IMR-90 (cell line): Measurements from ENCODE around the gene DAAM2. TPM values are rescaled to one million over a fixed set of nuclear protein-coding genes. Genes with fewer than 3 reads are reported as not detected.
A peak's percentile ranks its signal among the peaks of the same experiment; 100 is the strongest.

ENCODE experiments used
- ATAC-seq: fragments of 200-7000 bp; cut with Tn5 transposase; 2 replicates; pipeline ENCODE4 v1.9.1; 2020; ENCODE audit warnings: low read depth, mild to moderate bottlenecking, moderate library complexity
- BruUV-seq: library from RNA; stranded (reverse); fragments of 400-500 nt; replicated peaks from 2 replicates; lab custom pipeline; 2021; lab: Mats Ljungman, UMichigan
- CTCF ChIA-PET: fragments of 300-600 bp; formaldehyde crosslinking; extraction: SDS; loops from one replicate; lab custom pipeline; 2021; ENCODE audit warnings: antibody characterized with exemption; lab: Yijun Ruan, JAX
- POLR2A ChIA-PET: fragments of 300-600 bp; sonication (Branson Sonifier 250); formaldehyde crosslinking; loops from one replicate; lab custom pipeline; 2022; ENCODE audit warnings: antibody characterized with exemption; ENCODE audit not compliant: unreplicated experiment; lab: Charles Lee
- DNase-seq: peaks from one replicate; pipeline ENCODE4 v3.0.0; 2013
- H2AFZ ChIP-seq: replicated peaks from 2 replicates; pipeline ENCODE3; 2013; ENCODE audit warnings: low read length, mild to moderate bottlenecking; ENCODE audit not compliant: poor library complexity
- H2AK5ac ChIP-seq: 2 replicates; pipeline ENCODE4 v1.6.1; 2013; ENCODE audit warnings: low read depth, low read length, inconsistent platforms
- H2AK9ac ChIP-seq: replicated peaks from 2 replicates; pipeline ENCODE3; 2013; ENCODE audit warnings: mild to moderate bottlenecking, low read depth, low read length, moderate library complexity; ENCODE audit not compliant: poor library complexity
- H2BK120ac ChIP-seq: 2 replicates; pipeline ENCODE4 v1.6.1; 2013; ENCODE audit warnings: low read depth, low read length, inconsistent platforms
- H2BK15ac ChIP-seq: 3 replicates; pipeline ENCODE4 v1.6.1; 2013; ENCODE audit warnings: low read depth, low read length, inconsistent platforms
- H2BK20ac ChIP-seq: 2 replicates; pipeline ENCODE4 v1.6.1; 2013; ENCODE audit warnings: low read depth, mild to moderate bottlenecking, inconsistent platforms, low read length, moderate library complexity
- H2BK5ac ChIP-seq: 2 replicates; pipeline ENCODE4 v1.6.1; 2013; ENCODE audit warnings: mild to moderate bottlenecking, low read depth, low read length, inconsistent platforms; ENCODE audit not compliant: poor library complexity, severe bottlenecking
- H3K14ac ChIP-seq: replicated peaks from 2 replicates; pipeline ENCODE4 v1.6.1; 2013; ENCODE audit warnings: low read depth, low read length, inconsistent platforms
- H3K18ac ChIP-seq: 2 replicates; pipeline ENCODE4 v1.6.1; 2013; ENCODE audit warnings: low read depth, low read length, control low read depth
- H3K23ac ChIP-seq: 2 replicates; pipeline ENCODE4 v1.6.1; 2013; ENCODE audit warnings: low read depth, low read length, inconsistent platforms
- H3K27ac ChIP-seq: 2 replicates; pipeline ENCODE4 v1.5.1; 2013; ENCODE audit warnings: mild to moderate bottlenecking, control low read depth, low read length; ENCODE audit not compliant: insufficient read depth
- H3K27me3 ChIP-seq: 2 replicates; pipeline ENCODE4 v1.6.1; 2013; ENCODE audit warnings: low read length; ENCODE audit not compliant: control insufficient read depth, insufficient read depth
- H3K36me3 ChIP-seq: 2 replicates; pipeline ENCODE4 v1.6.1; 2013; ENCODE audit warnings: low read length, mixed read lengths; ENCODE audit not compliant: control insufficient read depth, insufficient read depth
- H3K4ac ChIP-seq: 2 replicates; pipeline ENCODE4 v1.6.1; 2013; ENCODE audit warnings: low read depth, low read length, inconsistent platforms
- H3K4me1 ChIP-seq: 2 replicates; pipeline ENCODE4 v1.6.1; 2013; ENCODE audit warnings: low read length, mixed read lengths; ENCODE audit not compliant: control insufficient read depth, insufficient read depth
- H3K4me2 ChIP-seq: 2 replicates; pipeline ENCODE4 v1.6.1; 2013; ENCODE audit warnings: low read depth, mild to moderate bottlenecking, control low read depth, low read length, moderate library complexity
- H3K4me3 ChIP-seq: 2 replicates; pipeline ENCODE4 v1.5.1; 2013; ENCODE audit warnings: low read depth, mild to moderate bottlenecking, control low read depth, low read length, moderate library complexity; ENCODE audit not compliant: insufficient read depth
- H3K56ac ChIP-seq: 2 replicates; pipeline ENCODE4 v1.6.1; 2013; ENCODE audit warnings: low read length, inconsistent platforms; ENCODE audit not compliant: insufficient read depth; ENCODE audit errors: extremely low read depth
- H3K79me1 ChIP-seq, 2 experiments: 2 replicates each; pipeline ENCODE4 v1.6.1; 2013; ENCODE audit warnings: low read length in 2 of 2, inconsistent platforms in 1 of 2, low read depth in 1 of 2
- H3K9ac ChIP-seq: 2 replicates; pipeline ENCODE4 v1.6.1; 2013; ENCODE audit warnings: low read depth, low read length, control low read depth
- H3K9me1 ChIP-seq: 2 replicates; pipeline ENCODE4 v1.6.1; 2013; ENCODE audit warnings: low read length, inconsistent platforms; ENCODE audit not compliant: insufficient read depth
- H3K9me3 ChIP-seq: 2 replicates; pipeline ENCODE4 v1.6.1; 2013; ENCODE audit warnings: low read length; ENCODE audit not compliant: control insufficient read depth, insufficient read depth
- H4K20me1 ChIP-seq: 2 replicates; pipeline ENCODE4 v1.6.1; 2013; ENCODE audit warnings: low read length, inconsistent platforms; ENCODE audit not compliant: insufficient read depth
- H4K5ac ChIP-seq: 2 replicates; pipeline ENCODE4 v1.6.1; 2013; ENCODE audit warnings: mild to moderate bottlenecking, low read depth, low read length, control low read depth
- H4K8ac ChIP-seq, 2 experiments: 2 replicates each; pipeline ENCODE4 v1.6.1; 2013; ENCODE audit warnings: low read depth in 2 of 2, low read length in 2 of 2, control low read depth in 1 of 2, inconsistent platforms in 1 of 2
- H4K91ac ChIP-seq: 2 replicates; pipeline ENCODE4 v1.6.1; 2013; ENCODE audit warnings: low read depth, low read length, inconsistent platforms; ENCODE audit not compliant: insufficient read depth
- CHD1 ChIP-seq: IDR thresholded peaks from 2 replicates; pipeline ENCODE4 v1.6.1; 2012; ENCODE audit warnings: low read depth, low read length, improper control_type of control experiment
- FOS ChIP-seq: fragments of 150-350 bp; IDR thresholded peaks from 2 replicates; pipeline ENCODE4 v1.6.1; 2016; ENCODE audit warnings: low read depth, low read length
- MAFK ChIP-seq: IDR thresholded peaks from 2 replicates; pipeline ENCODE4 v1.6.1; 2012; ENCODE audit warnings: low read depth, low read length, improper control_type of control experiment
- RAD21 ChIP-seq: IDR thresholded peaks from 2 replicates; pipeline ENCODE4 v1.6.1; 2012; ENCODE audit warnings: low read length, improper control_type of control experiment
- USF2 ChIP-seq: fragments of 150-350 bp; IDR thresholded peaks from 2 replicates; pipeline ENCODE4 v1.6.1; 2017; ENCODE audit warnings: mild to moderate bottlenecking, antibody characterized with exemption, low read length, low read depth
- WGBS, 2 experiments: methylation state at CpG; one replicate each; pipeline versions ENCODE4 v1.1.5 to v1.1.7; 2013; ENCODE audit warnings: missing lambda C conversion rate in 2 of 2; ENCODE audit not compliant: insufficient read length in 1 of 2; ENCODE audit errors: extremely low coverage in 2 of 2; 5-methylcytosine and 5-hydroxymethylcytosine counted together
- dilution Hi-C: fragments of 300-500 bp; cut with HindIII; formaldehyde crosslinking; loops from one replicate; pipeline ENCODE4 v1.14.3; 2018; ENCODE audit warnings: low sequenced_read_pairs; ENCODE audit not compliant: unreplicated experiment
- in situ Hi-C: fragments of 300-500 bp; cut with MboI; formaldehyde crosslinking; loops from 3 replicates; pipeline ENCODE4 v1.14.3; 2019; ENCODE audit warnings: low sequenced_read_pairs, inconsistent platforms, mixed read lengths
- intact Hi-C: fragments of 100-400 bp; cut with micrococcal nuclease; formaldehyde crosslinking; loops from 2 replicates; pipeline ENCODE4 v1.10.0; 2022
- polyA plus RNA-seq, 3 experiments: library from polyadenylated mRNA; depleted of rRNA; stranded (reverse); fragments of >200 nt; gene quantifications; 2 replicates each; pipeline ENCODE4 v1.2.3, GENCODE V29; 2012; ENCODE audit warnings: low replicate concordance in 1 of 3
- total RNA-seq: library from RNA; depleted of rRNA; stranded (reverse); fragments of >200 nt; gene quantifications from 2 replicates; pipeline ENCODE4 v1.2.3, GENCODE V29; 2012

Gene DAAM2
- total and polyA plus RNA-seq, 2 of the 4 experiments (the other 2 are of a cell fraction): 11.2 to 12.9 TPM

GRCh38 chr6:39923861-39924260 is 131.7 kb downstream of the DAAM2 start:
- 80% methylated on average over 1 of the region's 6 CpGs; no CpG with 5 or more reads in 1 of the 2 experiments for WGBS, 2 experiments
- no peak for DNase-seq
- no peaks in the 10 kb centered on the region for H3K27me3 ChIP-seq
- peaks cover 4% of the 10 kb centered on the region for H3K4me1 ChIP-seq
- H2BK15ac ChIP-seq: no peak overlapping the region
- BruUV-seq: no TSS peak
- no peak overlapping the region for H4K5ac ChIP-seq
- no peak overlapping the region for H3K23ac ChIP-seq
- no peak overlapping the region for H3K56ac ChIP-seq
- H2AK9ac ChIP-seq: no peak overlapping the region
- H3K79me1 ChIP-seq: peaks cover 7 to 10% of the 10 kb centered on the region in 2 experiments; a peak in 1 of 4 replicates
- peaks cover 37% of the 10 kb centered on the region for H3K36me3 ChIP-seq
- no peaks in the 10 kb centered on the region for H4K20me1 ChIP-seq
- no peak overlapping the region for H3K4ac ChIP-seq
- no peak for ATAC-seq
- no peak overlapping the region for H3K14ac ChIP-seq
- no peak overlapping the region for H3K18ac ChIP-seq
- no peaks in the 10 kb centered on the region for H3K9me3 ChIP-seq
- H3K4me2 ChIP-seq: no peak overlapping the region
- no peak overlapping the region for H4K91ac ChIP-seq
- no peak overlapping the region for H2BK20ac ChIP-seq
- no peak for TF ChIP-seq RAD21
- TF ChIP-seq FOS: no peak
- no peak for TF ChIP-seq CHD1
- no peak for TF ChIP-seq USF2
- no peak for TF ChIP-seq MAFK
- in situ Hi-C loops: no loop called here
- dilution Hi-C loops: no loop called here
- H4K8ac ChIP-seq: no peak overlapping the region
- peak overlapping the region; percentile 14 for H2AFZ ChIP-seq
- no peak overlapping the region for H2BK120ac ChIP-seq
- H3K9me1 ChIP-seq: no peaks in the 10 kb centered on the region; the same call in 1 of the 2 replicates
- H2BK5ac ChIP-seq: no peak overlapping the region
- ChIA-PET CTCF (no interaction called here), POLR2A (no interaction called here)
- no peak overlapping the region for H3K9ac ChIP-seq
- no peak overlapping the region for H2AK5ac ChIP-seq
- intact Hi-C loops: no loop called here
- no peak overlapping the region for H3K27ac ChIP-seq
- H3K4me3 ChIP-seq: no peak overlapping the region
